ENCODE results near the gene KIF26B. TPM values are rescaled to one million over a fixed set of nuclear protein-coding genes. Genes with fewer than 3 reads are reported as not detected.

The KIF26B gene
- total RNA-seq, 2 experiments from 2014 or later: not detected

- H3K79me2 ChIP-seq (ENCODE audit: insufficient read depth, low read depth, low read length): no peaks in the 10 kb centered on the region
- no peak overlapping the region for H3K4me3 ChIP-seq (ENCODE audit: low read depth, low read length, poor library complexity, severe bottlenecking)
- DNase-seq (ENCODE audit: low spot score): no peak
- no peaks in the 10 kb centered on the region for H3K9me2 ChIP-seq (ENCODE audit: insufficient read depth, low read length)
- POLR2A ChIA-PET: interaction anchor here (0.5 kb wide), 1 partner anchor 733 kb away, joined by 3 read pairs; no protein-coding TSS in a partner anchor
- TF ChIP-seq EZH2phosphoT487 (IDR thresholded peaks at IDR 0.05; ENCODE audit: borderline replicate concordance, low read depth, low read length): no peak
- TF ChIP-seq, protein P1, sequence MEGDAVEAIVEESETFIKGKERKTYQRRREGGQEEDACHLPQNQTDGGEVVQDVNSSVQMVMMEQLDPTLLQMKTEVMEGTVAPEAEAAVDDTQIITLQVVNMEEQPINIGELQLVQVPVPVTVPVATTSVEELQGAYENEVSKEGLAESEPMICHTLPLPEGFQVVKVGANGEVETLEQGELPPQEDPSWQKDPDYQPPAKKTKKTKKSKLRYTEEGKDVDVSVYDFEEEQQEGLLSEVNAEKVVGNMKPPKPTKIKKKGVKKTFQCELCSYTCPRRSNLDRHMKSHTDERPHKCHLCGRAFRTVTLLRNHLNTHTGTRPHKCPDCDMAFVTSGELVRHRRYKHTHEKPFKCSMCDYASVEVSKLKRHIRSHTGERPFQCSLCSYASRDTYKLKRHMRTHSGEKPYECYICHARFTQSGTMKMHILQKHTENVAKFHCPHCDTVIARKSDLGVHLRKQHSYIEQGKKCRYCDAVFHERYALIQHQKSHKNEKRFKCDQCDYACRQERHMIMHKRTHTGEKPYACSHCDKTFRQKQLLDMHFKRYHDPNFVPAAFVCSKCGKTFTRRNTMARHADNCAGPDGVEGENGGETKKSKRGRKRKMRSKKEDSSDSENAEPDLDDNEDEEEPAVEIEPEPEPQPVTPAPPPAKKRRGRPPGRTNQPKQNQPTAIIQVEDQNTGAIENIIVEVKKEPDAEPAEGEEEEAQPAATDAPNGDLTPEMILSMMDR (conservative IDR thresholded peaks at IDR 0.05; ENCODE audit: low read length): no peak
- H3K36me3 ChIP-seq (ENCODE audit: insufficient read depth, low read length): no peaks in the 10 kb centered on the region
- H3K4me2 ChIP-seq (ENCODE audit: low read length): no peak overlapping the region
- H3K4me1 ChIP-seq (ENCODE audit: insufficient read depth, low read length, poor library complexity, severe bottlenecking): no peaks in the 10 kb centered on the region
- no peaks in the 10 kb centered on the region for H4K20me1 ChIP-seq (ENCODE audit: insufficient read depth, low read length)
- no peak overlapping the region for H2AFZ ChIP-seq (ENCODE audit: low read length)
- no peaks in the 10 kb centered on the region for H3K9me3 ChIP-seq (ENCODE audit: low read length)
- intact Hi-C loops (cut with micrococcal nuclease; ENCODE audit: unreplicated experiment): no loop called here
- no peak overlapping the region for H3K27ac ChIP-seq (ENCODE audit: low read depth, low read length, poor library complexity, severe bottlenecking)
- CTCF ChIA-PET (ENCODE audit: unreplicated experiment): no interaction called here
- no TSS peak for BruUV-seq (replicated peaks)
These were observed 40.6 kb downstream of the KIF26B start for GRCh38 chr1:245195398-245195797.

GRCh38 chr1:245197121-245197520 lies 42.3 kb downstream of the KIF26B start:
- Histone ChIP-seq H3K79me2 (ENCODE audit: insufficient read depth, low read depth, low read length) (no peaks in the 10 kb centered on the region), H3K27ac (ENCODE audit: low read depth, low read length, poor library complexity, severe bottlenecking) (no peak overlapping the region), H3K4me2 (ENCODE audit: low read length) (no peak overlapping the region), H3K9me3 (ENCODE audit: low read length) (no peaks in the 10 kb centered on the region), H3K9me2 (ENCODE audit: insufficient read depth, low read length) (no peaks in the 10 kb centered on the region), H2AFZ (ENCODE audit: low read length) (no peak overlapping the region), H3K4me3 (ENCODE audit: low read depth, low read length, poor library complexity, severe bottlenecking) (no peak overlapping the region), H3K4me1 (ENCODE audit: insufficient read depth, low read length, poor library complexity, severe bottlenecking) (no peaks in the 10 kb centered on the region), H4K20me1 (ENCODE audit: insufficient read depth, low read length) (no peaks in the 10 kb centered on the region), H3K36me3 (ENCODE audit: insufficient read depth, low read length) (no peaks in the 10 kb centered on the region)
- BruUV-seq (replicated peaks): no TSS peak
- POLR2A ChIA-PET: interaction anchor here (0.6 kb wide), 1 partner anchor 1546 kb away, joined by 3 read pairs; no protein-coding TSS in a partner anchor
- CTCF ChIA-PET (ENCODE audit: unreplicated experiment): no interaction called here
- no peak for DNase-seq (ENCODE audit: low spot score)
- no peak for TF ChIP-seq EZH2phosphoT487 (IDR thresholded peaks at IDR 0.05; ENCODE audit: borderline replicate concordance, low read depth, low read length)
- TF ChIP-seq, protein P1 (conservative IDR thresholded peaks at IDR 0.05; ENCODE audit: low read length): no peak
- intact Hi-C loops (cut with micrococcal nuclease; ENCODE audit: unreplicated experiment): no loop called here

GRCh38 chr1:245197911-245198379 lies 43.2 kb downstream of the KIF26B start:
- Histone ChIP-seq H3K4me3 (ENCODE audit: low read depth, low read length, poor library complexity, severe bottlenecking) (no peak overlapping the region), H3K4me2 (ENCODE audit: low read length) (no peak overlapping the region), H3K4me1 (ENCODE audit: insufficient read depth, low read length, poor library complexity, severe bottlenecking) (no peaks in the 10 kb centered on the region), H2AFZ (ENCODE audit: low read length) (no peak overlapping the region), H3K9me3 (ENCODE audit: low read length) (no peaks in the 10 kb centered on the region), H3K36me3 (ENCODE audit: insufficient read depth, low read length) (no peaks in the 10 kb centered on the region), H3K27ac (ENCODE audit: low read depth, low read length, poor library complexity, severe bottlenecking) (no peak overlapping the region), H3K9me2 (ENCODE audit: insufficient read depth, low read length) (no peaks in the 10 kb centered on the region), H4K20me1 (ENCODE audit: insufficient read depth, low read length) (no peaks in the 10 kb centered on the region), H3K79me2 (ENCODE audit: insufficient read depth, low read depth, low read length) (no peaks in the 10 kb centered on the region)
- intact Hi-C loops (cut with micrococcal nuclease; ENCODE audit: unreplicated experiment): no loop called here
- BruUV-seq (replicated peaks): no TSS peak
- DNase-seq (ENCODE audit: low spot score): no peak
- POLR2A ChIA-PET: no interaction called here
- TF ChIP-seq EZH2phosphoT487 (IDR thresholded peaks at IDR 0.05; ENCODE audit: borderline replicate concordance, low read depth, low read length): no peak
- TF ChIP-seq, protein P1 (conservative IDR thresholded peaks at IDR 0.05; ENCODE audit: low read length): no peak
- CTCF ChIA-PET (ENCODE audit: unreplicated experiment): no interaction called here

Data from OCI-LY7 (cell line).